Dendritic cell treated with granulocyte-macrophage colony-stimulating factor and Interleukin-4, amounts not matched to agents 40 ng/mL and 50 ng/mL, for 4 days (primary cell): ENCODE results near the gene GDA.

ENCODE experiments used
- H3K27ac Mint-ChIP-seq: one replicate; pipeline ENCODE4 v1.8.0; 2022; ENCODE audit warnings: mild to moderate bottlenecking, mixed read lengths
- H3K27me3 Mint-ChIP-seq: one replicate; pipeline ENCODE4 v1.8.0; 2022; ENCODE audit warnings: mild to moderate bottlenecking, mixed read lengths
- H3K36me3 Mint-ChIP-seq: one replicate; pipeline ENCODE4 v1.8.0; 2022; ENCODE audit warnings: low read depth, mixed read lengths
- H3K4me1 Mint-ChIP-seq: one replicate; pipeline ENCODE4 v1.8.0; 2022; ENCODE audit warnings: low read depth, mixed read lengths
- H3K4me3 Mint-ChIP-seq: one replicate; pipeline ENCODE4 v1.8.0; 2022; ENCODE audit warnings: mild to moderate bottlenecking, moderate library complexity, mixed read lengths
- H3K9me3 Mint-ChIP-seq: one replicate; pipeline ENCODE4 v1.8.0; 2022; ENCODE audit warnings: mixed read lengths
- intact Hi-C: fragments of 100-400 bp; cut with micrococcal nuclease; formaldehyde crosslinking; loops from one replicate; pipeline ENCODE4 v1.15.0; 2022

The GDA gene

GRCh38 chr9:72139226-72139625, 10.0 kb upstream of the GDA start:
- Mint-ChIP-seq H3K27me3 (peaks cover 13% of the 10 kb centered on the region), H3K36me3 (no peaks in the 10 kb centered on the region)

GRCh38 chr9:72140586-72140985, 8.7 kb upstream of the GDA start:
- Mint-ChIP-seq H3K27ac (no peak overlapping the region), H3K9me3 (no peaks in the 10 kb centered on the region), H3K4me3 (no peak overlapping the region), H3K36me3 (no peaks in the 10 kb centered on the region), H3K27me3 (peaks cover 18% of the 10 kb centered on the region), H3K4me1 (no peaks in the 10 kb centered on the region)
- intact Hi-C loops: no loop called here

More at GRCh38 chr9:72139226-72139625, 10.0 kb upstream of the GDA start:
- Mint-ChIP-seq H3K27ac (no peak overlapping the region), H3K9me3 (no peaks in the 10 kb centered on the region), H3K4me1 (no peaks in the 10 kb centered on the region), H3K4me3 (no peak overlapping the region)
- intact Hi-C loops: no loop called here

- Mint-ChIP-seq H3K36me3 (no peaks in the 10 kb centered on the region), H3K4me3 (no peak overlapping the region), H3K4me1 (no peaks in the 10 kb centered on the region), H3K27ac (no peak overlapping the region), H3K9me3 (no peaks in the 10 kb centered on the region), H3K27me3 (peaks cover 23% of the 10 kb centered on the region)
- intact Hi-C loops: no loop called here
Measured at GRCh38 chr9:72141484-72141883, 7.8 kb upstream of the GDA start.

GRCh38 chr9:72144756-72145492, 4.3 kb upstream of the GDA start:
- H3K27me3 Mint-ChIP-seq: peaks cover 51% of the 10 kb centered on the region
- no peak overlapping the region for H3K4me3 Mint-ChIP-seq
- H3K9me3 Mint-ChIP-seq: no peaks in the 10 kb centered on the region
- no peaks in the 10 kb centered on the region for H3K36me3 Mint-ChIP-seq
- no peak overlapping the region for H3K27ac Mint-ChIP-seq
- intact Hi-C loops: no loop called here
- H3K4me1 Mint-ChIP-seq: peaks cover 10% of the 10 kb centered on the region

DNA sequence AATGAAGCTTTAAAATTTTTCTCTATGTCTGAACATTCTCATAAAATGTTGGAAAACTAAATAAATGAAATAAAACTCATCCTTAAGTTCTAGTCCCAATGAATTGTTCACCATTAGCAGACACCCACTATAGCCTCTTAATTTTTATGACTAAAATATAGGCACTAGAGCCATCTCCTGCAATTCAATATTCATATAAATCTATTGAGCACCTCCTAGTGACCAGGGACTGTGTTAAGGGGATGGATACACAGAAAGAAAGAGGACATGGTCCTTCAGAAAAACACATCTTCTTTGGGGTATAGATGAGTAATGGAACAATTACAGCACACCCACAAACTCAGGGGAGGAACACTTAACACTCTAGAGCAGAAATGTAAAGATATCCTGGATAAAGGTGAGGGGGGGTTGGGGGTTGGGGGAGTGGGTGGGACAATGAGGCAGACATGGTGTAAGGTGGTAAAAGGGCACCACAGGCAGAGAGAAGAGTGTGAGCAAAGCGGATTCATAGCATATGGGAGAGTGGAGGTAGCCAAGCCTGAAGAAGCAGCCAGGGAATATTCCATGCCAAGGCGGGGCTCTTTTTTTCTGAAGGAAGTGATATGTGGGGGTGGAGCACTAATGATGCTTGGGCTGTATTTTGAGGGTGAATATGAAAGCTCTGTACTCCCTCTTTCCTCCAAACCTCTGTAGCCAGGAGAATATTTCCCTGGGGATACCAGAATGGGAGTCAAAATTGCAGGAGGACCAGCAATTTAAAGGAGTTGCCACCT, 3.3 kb upstream of the GDA start:
- intact Hi-C loops: no loop called here
- Mint-ChIP-seq H3K9me3 (no peaks in the 10 kb centered on the region), H3K4me3 (no peak overlapping the region), H3K36me3 (no peaks in the 10 kb centered on the region), H3K27me3 (peaks cover 59% of the 10 kb centered on the region), H3K4me1 (peaks cover 10% of the 10 kb centered on the region), H3K27ac (no peak overlapping the region)

DNA sequence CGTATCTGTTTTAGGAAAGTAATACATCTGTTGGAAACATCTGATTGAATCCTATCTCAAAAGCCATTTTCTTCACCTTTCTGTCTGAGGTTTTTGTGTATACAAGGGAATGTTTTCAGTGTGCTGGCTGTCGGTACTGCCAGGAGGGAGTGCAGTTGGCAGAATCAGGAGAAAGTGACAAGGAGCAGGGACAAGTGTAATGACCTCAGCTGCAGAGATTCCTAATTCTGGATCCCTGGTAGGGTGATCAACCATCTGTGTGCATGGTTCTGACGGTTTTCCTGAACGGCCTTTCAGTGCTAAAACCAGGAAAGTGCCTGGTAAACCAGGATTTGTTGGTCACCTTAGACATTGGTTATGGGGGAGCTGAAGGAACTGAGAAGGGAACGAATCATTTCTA, 1.6 kb upstream of the GDA start:
- intact Hi-C loops: no loop called here
- peaks cover 10% of the 10 kb centered on the region for H3K4me1 Mint-ChIP-seq
- peaks cover 65% of the 10 kb centered on the region for H3K27me3 Mint-ChIP-seq
- no peaks in the 10 kb centered on the region for H3K9me3 Mint-ChIP-seq
- H3K36me3 Mint-ChIP-seq: no peaks in the 10 kb centered on the region
- no peak overlapping the region for H3K27ac Mint-ChIP-seq
- no peak overlapping the region for H3K4me3 Mint-ChIP-seq

DNA sequence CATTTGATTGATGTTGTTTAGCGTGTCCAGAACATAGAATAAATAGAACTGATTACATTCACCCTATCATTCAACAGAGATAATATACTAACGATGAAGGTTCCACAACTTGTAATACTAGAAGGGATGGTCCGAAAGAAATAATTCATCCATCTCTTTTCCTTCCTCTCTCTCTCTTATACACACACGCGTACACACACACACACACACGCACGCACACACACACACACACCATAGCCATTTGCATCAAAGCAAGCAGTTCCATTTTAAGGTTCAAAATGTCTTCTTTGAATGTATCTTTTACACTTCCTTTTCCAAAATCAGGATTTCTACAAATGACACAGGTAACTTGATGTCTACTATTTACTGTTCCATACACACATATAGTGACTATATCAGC, 887 bp downstream of the GDA start:
- Mint-ChIP-seq H3K27ac (no peak overlapping the region), H3K9me3 (peaks cover 3% of the 10 kb centered on the region), H3K4me1 (peaks cover 10% of the 10 kb centered on the region), H3K27me3 (peaks cover 59% of the 10 kb centered on the region), H3K36me3 (no peaks in the 10 kb centered on the region), H3K4me3 (no peak overlapping the region)
- intact Hi-C loops: no loop called here

- no peak overlapping the region for H3K4me3 Mint-ChIP-seq
- intact Hi-C loops: no loop called here
- H3K27me3 Mint-ChIP-seq: peaks cover 60% of the 10 kb centered on the region
Measured at GRCh38 chr9:72150661-72151060, 1.4 kb downstream of the GDA start.

GRCh38 chr9:72151104-72151503, 1.9 kb downstream of the GDA start:
- Mint-ChIP-seq H3K4me1 (peaks cover 10% of the 10 kb centered on the region), H3K4me3 (no peak overlapping the region), H3K27me3 (peaks cover 59% of the 10 kb centered on the region), H3K27ac (no peak overlapping the region), H3K36me3 (no peaks in the 10 kb centered on the region), H3K9me3 (peaks cover 11% of the 10 kb centered on the region)
- intact Hi-C loops: no loop called here

More at GRCh38 chr9:72150661-72151060, 1.4 kb downstream of the GDA start:
- H3K4me1 Mint-ChIP-seq: peaks cover 10% of the 10 kb centered on the region
- H3K27ac Mint-ChIP-seq: no peak overlapping the region
- H3K9me3 Mint-ChIP-seq: peaks cover 8% of the 10 kb centered on the region
- H3K36me3 Mint-ChIP-seq: no peaks in the 10 kb centered on the region

GRCh38 chr9:72154468-72155285, 5.4 kb downstream of the GDA start:
- H3K27ac Mint-ChIP-seq: no peak overlapping the region
- peaks cover 11% of the 10 kb centered on the region for H3K9me3 Mint-ChIP-seq
- intact Hi-C loops: no loop called here
- no peak overlapping the region for H3K4me3 Mint-ChIP-seq
- H3K27me3 Mint-ChIP-seq: peaks cover 26% of the 10 kb centered on the region
- H3K36me3 Mint-ChIP-seq: no peaks in the 10 kb centered on the region
- peaks cover 2% of the 10 kb centered on the region for H3K4me1 Mint-ChIP-seq

GRCh38 chr9:72155301-72155700, 6.1 kb downstream of the GDA start:
- no peaks in the 10 kb centered on the region for H3K36me3 Mint-ChIP-seq
- peaks cover 11% of the 10 kb centered on the region for H3K9me3 Mint-ChIP-seq
- H3K27me3 Mint-ChIP-seq: peaks cover 20% of the 10 kb centered on the region
- intact Hi-C loops: no loop called here
- no peaks in the 10 kb centered on the region for H3K4me1 Mint-ChIP-seq
- H3K27ac Mint-ChIP-seq: no peak overlapping the region
- no peak overlapping the region for H3K4me3 Mint-ChIP-seq

GRCh38 chr9:72156586-72156985, 7.3 kb downstream of the GDA start:
- Mint-ChIP-seq H3K4me1 (no peaks in the 10 kb centered on the region), H3K36me3 (no peaks in the 10 kb centered on the region), H3K9me3 (peaks cover 11% of the 10 kb centered on the region), H3K4me3 (no peak overlapping the region), H3K27me3 (peaks cover 9% of the 10 kb centered on the region), H3K27ac (no peak overlapping the region)
- intact Hi-C loops: no loop called here

GRCh38 chr9:72158680-72159079, 9.4 kb downstream of the GDA start:
- H3K36me3 Mint-ChIP-seq: no peaks in the 10 kb centered on the region
- peaks cover under 1% of the 10 kb centered on the region for H3K4me1 Mint-ChIP-seq
- intact Hi-C loops: no loop called here
- H3K9me3 Mint-ChIP-seq: peaks cover 19% of the 10 kb centered on the region
- H3K27me3 Mint-ChIP-seq: peaks cover 4% of the 10 kb centered on the region
- H3K27ac Mint-ChIP-seq: no peak overlapping the region
- H3K4me3 Mint-ChIP-seq: no peak overlapping the region
